ENCODE measurements around the gene OPHN1. TPM values are rescaled to one million over a fixed set of nuclear protein-coding genes. Genes with fewer than 3 reads are reported as not detected.

OPHN1 gene
- polyA plus RNA-seq, 1 donor, result 5.6 TPM

GRCh38 chrX:68132749-68133148 is 300.5 kb downstream of the OPHN1 start:
- no peak for DNase-seq
- Histone ChIP-seq H3K9me3 (ENCODE audit: control insufficient read depth, low read depth, low read length) (peaks cover 5% of the 10 kb centered on the region), H3K4me3 (ENCODE audit: low read length) (no peak overlapping the region), H3K27ac (ENCODE audit: low read length) (no peak overlapping the region), H3K27me3 (ENCODE audit: control insufficient read depth, insufficient read depth, low read length) (no peaks in the 10 kb centered on the region), H3K4me1 (ENCODE audit: control insufficient read depth, insufficient read depth, low read length) (no peaks in the 10 kb centered on the region), H3K36me3 (ENCODE audit: control insufficient read depth, insufficient read depth, low read length) (no peaks in the 10 kb centered on the region)
- no CpG with 5 or more reads among the region's 29 CpGs for WGBS (ENCODE audit: insufficient coverage, low lambda C conversion rate)

GRCh38 chrX:68121835-68122234 is 311.5 kb downstream of the OPHN1 start:
- H3K27ac ChIP-seq (ENCODE audit: low read length), result no peak overlapping the region
- no peaks in the 10 kb centered on the region for H3K36me3 ChIP-seq (ENCODE audit: control insufficient read depth, insufficient read depth, low read length)
- no peaks in the 10 kb centered on the region for H3K9me3 ChIP-seq (ENCODE audit: control insufficient read depth, low read depth, low read length)
- no peak overlapping the region for H3K4me3 ChIP-seq (ENCODE audit: low read length)
- no peaks in the 10 kb centered on the region for H3K27me3 ChIP-seq (ENCODE audit: control insufficient read depth, insufficient read depth, low read length)
- no CpG with 5 or more reads among the region's 2 CpGs for WGBS (ENCODE audit: insufficient coverage, low lambda C conversion rate)
- H3K4me1 ChIP-seq (ENCODE audit: control insufficient read depth, insufficient read depth, low read length), result no peaks in the 10 kb centered on the region
- no peak for DNase-seq

DNA sequence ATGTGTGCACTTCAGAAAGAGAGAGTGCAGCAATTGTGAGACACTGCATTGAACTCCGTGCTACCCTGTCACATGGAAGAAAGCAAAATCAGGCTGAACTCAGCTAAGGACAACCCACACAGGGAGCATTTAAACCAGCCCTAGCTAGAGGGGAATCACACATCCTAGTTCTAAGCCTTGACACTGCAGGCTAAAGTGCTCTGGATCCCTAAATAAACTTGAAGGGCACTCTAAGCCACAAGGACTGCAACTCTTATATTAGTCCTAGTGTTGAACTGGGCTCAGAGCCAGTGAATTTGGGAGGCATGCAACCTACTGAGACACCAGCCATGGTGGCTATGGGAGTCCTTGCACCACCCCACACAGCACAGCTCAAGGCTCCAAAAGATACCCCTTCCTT is 311.9 kb downstream of the OPHN1 start:
- no CpG with 5 or more reads among the region's 1 CpG for WGBS (ENCODE audit: insufficient coverage, low lambda C conversion rate)
- H3K4me3 ChIP-seq (ENCODE audit: low read length), result no peak overlapping the region
- no peak for DNase-seq

DNA sequence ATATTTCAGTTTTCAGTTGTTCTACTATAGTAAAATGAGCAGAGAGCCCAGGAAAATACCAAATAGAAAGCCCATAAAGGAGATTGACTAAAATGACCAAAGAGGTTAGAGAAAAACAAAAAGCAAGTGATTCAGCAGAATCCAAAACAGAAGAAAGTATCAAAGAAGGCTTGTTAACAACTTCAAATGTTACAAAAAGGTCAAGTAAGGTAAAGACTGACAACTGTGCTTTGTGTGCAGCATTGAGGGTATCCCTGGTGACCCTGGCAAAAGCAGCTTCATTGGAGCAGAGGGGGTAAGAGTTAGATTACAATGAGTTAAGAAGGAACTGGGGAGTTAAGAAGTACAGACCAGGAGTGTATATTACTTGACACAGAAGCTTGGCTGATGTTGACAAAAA is 317.9 kb downstream of the OPHN1 start:
- no peak overlapping the region for H3K4me3 ChIP-seq (ENCODE audit: low read length)
- no peaks in the 10 kb centered on the region for H3K4me1 ChIP-seq (ENCODE audit: control insufficient read depth, insufficient read depth, low read length)
- no peaks in the 10 kb centered on the region for H3K27me3 ChIP-seq (ENCODE audit: control insufficient read depth, insufficient read depth, low read length)
- no peak overlapping the region for H3K27ac ChIP-seq (ENCODE audit: low read length)
- peaks cover 4% of the 10 kb centered on the region for H3K36me3 ChIP-seq (ENCODE audit: control insufficient read depth, insufficient read depth, low read length)
- H3K9me3 ChIP-seq (ENCODE audit: control insufficient read depth, low read depth, low read length), result no peaks in the 10 kb centered on the region
- DNase-seq, result no peak

More for the DNA sequence above, 311.9 kb downstream of the OPHN1 start:
- Histone ChIP-seq H3K4me1 (ENCODE audit: control insufficient read depth, insufficient read depth, low read length) (no peaks in the 10 kb centered on the region), H3K27me3 (ENCODE audit: control insufficient read depth, insufficient read depth, low read length) (no peaks in the 10 kb centered on the region), H3K36me3 (ENCODE audit: control insufficient read depth, insufficient read depth, low read length) (no peaks in the 10 kb centered on the region), H3K9me3 (ENCODE audit: control insufficient read depth, low read depth, low read length) (no peaks in the 10 kb centered on the region), H3K27ac (ENCODE audit: low read length) (no peak overlapping the region)

DNA sequence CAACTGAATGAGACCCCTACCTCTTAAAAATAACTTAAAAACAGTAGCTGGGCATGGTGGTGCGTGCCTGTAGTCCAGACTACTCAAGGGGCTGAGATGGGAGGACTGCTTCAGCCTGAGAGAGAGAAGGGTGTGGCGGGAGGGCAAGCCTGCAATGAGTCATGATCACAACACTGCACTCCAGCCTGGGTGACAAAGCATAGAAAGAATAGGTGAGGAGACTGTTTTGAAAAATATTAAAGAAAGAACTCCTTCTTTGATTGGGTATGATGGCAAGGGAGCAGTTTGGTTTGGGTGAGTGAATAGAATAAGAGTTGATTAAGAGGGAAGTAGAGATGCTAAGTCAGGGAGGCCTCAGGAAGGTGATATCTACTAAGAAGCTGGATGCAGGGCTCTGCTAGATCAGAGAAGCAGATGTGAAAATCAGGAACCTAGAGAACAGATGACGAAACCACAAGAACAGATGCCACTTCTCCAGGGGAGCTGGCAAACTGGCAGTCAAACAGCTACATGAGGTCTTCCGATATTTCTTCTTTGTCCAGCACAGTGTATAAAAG is 318.6 kb downstream of the OPHN1 start:
- Histone ChIP-seq H3K27me3 (ENCODE audit: control insufficient read depth, insufficient read depth, low read length) (no peaks in the 10 kb centered on the region), H3K9me3 (ENCODE audit: control insufficient read depth, low read depth, low read length) (no peaks in the 10 kb centered on the region), H3K4me1 (ENCODE audit: control insufficient read depth, insufficient read depth, low read length) (no peaks in the 10 kb centered on the region), H3K27ac (ENCODE audit: low read length) (no peak overlapping the region), H3K4me3 (ENCODE audit: low read length) (no peak overlapping the region), H3K36me3 (ENCODE audit: control insufficient read depth, insufficient read depth, low read length) (peaks cover 5% of the 10 kb centered on the region)
- DNase-seq, result no peak
- no CpG with 5 or more reads among the region's 4 CpGs for WGBS (ENCODE audit: insufficient coverage, low lambda C conversion rate)

- Histone ChIP-seq H3K27me3 (ENCODE audit: control insufficient read depth, insufficient read depth, low read length) (no peaks in the 10 kb centered on the region), H3K9me3 (ENCODE audit: control insufficient read depth, low read depth, low read length) (no peaks in the 10 kb centered on the region), H3K27ac (ENCODE audit: low read length) (no peak overlapping the region), H3K4me1 (ENCODE audit: control insufficient read depth, insufficient read depth, low read length) (no peaks in the 10 kb centered on the region), H3K4me3 (ENCODE audit: low read length) (no peak overlapping the region), H3K36me3 (ENCODE audit: control insufficient read depth, insufficient read depth, low read length) (peaks cover 5% of the 10 kb centered on the region)
- DNase-seq, result no peak
- WGBS (ENCODE audit: insufficient coverage, low lambda C conversion rate), result no CpG with 5 or more reads among the region's 5 CpGs
These were observed 319.3 kb downstream of the OPHN1 start for GRCh38 chrX:68113837-68114572.

DNA sequence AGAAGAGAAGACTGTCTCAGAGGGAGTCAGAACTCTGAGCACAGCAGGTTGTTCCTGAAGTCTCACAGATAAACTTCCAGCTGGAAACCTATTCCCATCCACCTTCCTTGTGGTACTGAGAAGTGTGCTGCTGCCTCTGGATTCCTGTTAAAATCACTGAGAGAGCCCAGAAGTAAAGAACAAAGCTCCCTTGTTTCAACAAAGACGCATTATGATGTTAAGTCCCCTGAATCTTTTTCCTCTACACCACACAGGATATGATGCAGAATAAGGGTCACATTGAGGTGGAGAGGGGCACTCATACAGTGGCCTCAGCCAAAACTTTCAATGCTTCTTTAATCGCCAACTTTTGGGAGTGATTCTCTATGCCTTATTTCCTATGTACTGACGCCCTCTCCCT is 321.0 kb downstream of the OPHN1 start:
- Histone ChIP-seq H3K4me3 (ENCODE audit: low read length) (no peak overlapping the region), H3K4me1 (ENCODE audit: control insufficient read depth, insufficient read depth, low read length) (no peaks in the 10 kb centered on the region), H3K36me3 (ENCODE audit: control insufficient read depth, insufficient read depth, low read length) (peaks cover 5% of the 10 kb centered on the region), H3K9me3 (ENCODE audit: control insufficient read depth, low read depth, low read length) (no peaks in the 10 kb centered on the region), H3K27ac (ENCODE audit: low read length) (no peak overlapping the region), H3K27me3 (ENCODE audit: control insufficient read depth, insufficient read depth, low read length) (no peaks in the 10 kb centered on the region)
- DNase-seq, result no peak
- WGBS (ENCODE audit: insufficient coverage, low lambda C conversion rate), result no CpG with 5 or more reads among the region's 3 CpGs

GRCh38 chrX:68109162-68109561 is 324.1 kb downstream of the OPHN1 start:
- H3K4me1 ChIP-seq (ENCODE audit: control insufficient read depth, insufficient read depth, low read length), result no peaks in the 10 kb centered on the region
- H3K4me3 ChIP-seq (ENCODE audit: low read length), result no peak overlapping the region
- no peaks in the 10 kb centered on the region for H3K9me3 ChIP-seq (ENCODE audit: control insufficient read depth, low read depth, low read length)
- peaks cover 5% of the 10 kb centered on the region for H3K36me3 ChIP-seq (ENCODE audit: control insufficient read depth, insufficient read depth, low read length)
- no peaks in the 10 kb centered on the region for H3K27me3 ChIP-seq (ENCODE audit: control insufficient read depth, insufficient read depth, low read length)
- DNase-seq, result no peak
- H3K27ac ChIP-seq (ENCODE audit: low read length), result no peak overlapping the region

DNA sequence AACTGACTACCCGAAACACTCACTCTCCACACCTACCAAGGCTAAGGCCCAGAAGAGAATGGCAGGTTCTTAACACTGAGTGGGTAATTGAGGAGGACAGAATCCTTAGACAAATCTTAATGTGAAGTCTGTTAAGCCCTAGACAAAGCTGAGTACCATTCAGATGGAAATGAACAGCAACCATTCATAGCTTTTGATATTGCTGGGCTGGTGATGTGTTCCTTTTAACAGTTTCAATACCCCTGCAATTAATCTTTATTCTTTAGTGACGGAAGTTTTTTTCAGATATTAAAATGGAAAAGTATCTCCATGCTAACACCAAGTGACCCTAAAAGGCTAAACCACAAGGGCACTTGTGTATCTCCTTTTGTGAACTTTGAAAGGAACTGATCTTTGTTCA is 334.9 kb downstream of the OPHN1 start:
- H3K4me1 ChIP-seq (ENCODE audit: control insufficient read depth, insufficient read depth, low read length), result no peaks in the 10 kb centered on the region
- DNase-seq, result no peak
- H3K27me3 ChIP-seq (ENCODE audit: control insufficient read depth, insufficient read depth, low read length), result no peaks in the 10 kb centered on the region
- H3K9me3 ChIP-seq (ENCODE audit: control insufficient read depth, low read depth, low read length), result no peaks in the 10 kb centered on the region
- H3K27ac ChIP-seq (ENCODE audit: low read length), result no peak overlapping the region
- WGBS (ENCODE audit: insufficient coverage, low lambda C conversion rate), result no CpG with 5 or more reads among the region's 2 CpGs
- H3K36me3 ChIP-seq (ENCODE audit: control insufficient read depth, insufficient read depth, low read length), result peaks cover 2% of the 10 kb centered on the region
- H3K4me3 ChIP-seq (ENCODE audit: low read length), result no peak overlapping the region

DNA sequence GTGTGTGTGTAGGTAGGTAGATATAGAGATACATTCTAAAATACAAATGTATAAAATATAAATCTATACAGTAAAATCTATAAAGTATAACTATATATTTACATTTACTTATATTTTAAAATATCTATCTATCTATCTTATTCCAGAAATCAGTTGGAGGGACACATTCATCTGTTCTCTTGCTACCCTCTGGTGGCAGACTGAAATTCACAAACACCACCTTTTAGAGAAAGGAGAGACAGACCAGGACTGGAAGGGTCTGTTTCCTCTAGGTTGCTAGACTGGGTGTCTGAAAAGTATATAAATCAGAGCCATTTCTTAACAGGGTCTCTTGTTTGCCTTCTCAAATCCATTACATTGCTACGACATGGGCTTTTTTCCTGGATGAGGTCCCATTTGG is 343.0 kb downstream of the OPHN1 start:
- Histone ChIP-seq H3K9me3 (ENCODE audit: control insufficient read depth, low read depth, low read length) (no peaks in the 10 kb centered on the region), H3K36me3 (ENCODE audit: control insufficient read depth, insufficient read depth, low read length) (no peaks in the 10 kb centered on the region), H3K4me3 (ENCODE audit: low read length) (no peak overlapping the region), H3K27ac (ENCODE audit: low read length) (no peak overlapping the region), H3K4me1 (ENCODE audit: control insufficient read depth, insufficient read depth, low read length) (no peaks in the 10 kb centered on the region), H3K27me3 (ENCODE audit: control insufficient read depth, insufficient read depth, low read length) (no peaks in the 10 kb centered on the region)
- DNase-seq, result no peak
- 80% methylated on average over 1 of the region's 1 CpG for WGBS (ENCODE audit: insufficient coverage, low lambda C conversion rate)

- Histone ChIP-seq H3K27ac (ENCODE audit: low read length) (no peak overlapping the region), H3K4me1 (ENCODE audit: control insufficient read depth, insufficient read depth, low read length) (no peaks in the 10 kb centered on the region), H3K4me3 (ENCODE audit: low read length) (no peak overlapping the region), H3K9me3 (ENCODE audit: control insufficient read depth, low read depth, low read length) (no peaks in the 10 kb centered on the region), H3K36me3 (ENCODE audit: control insufficient read depth, insufficient read depth, low read length) (no peaks in the 10 kb centered on the region), H3K27me3 (ENCODE audit: control insufficient read depth, insufficient read depth, low read length) (no peaks in the 10 kb centered on the region)
- WGBS (ENCODE audit: insufficient coverage, low lambda C conversion rate), result no CpG with 5 or more reads among the region's 2 CpGs
- no peak for DNase-seq
These were observed 345.8 kb downstream of the OPHN1 start for GRCh38 chrX:68087526-68087925.

Data from large intestine (tissue), 3 donors.